PFSK-1 (cell line): ENCODE data around the gene HACD2.

Experiments
- FOXP2 ChIP-seq: optimal IDR thresholded peaks from 2 replicates; pipeline ENCODE3; 2011; ENCODE audit warnings: borderline replicate concordance, control low read depth, inconsistent platforms; ENCODE audit not compliant: insufficient read depth; ENCODE audit errors: extremely low read length, extremely low read depth
- POLR2AphosphoS5 ChIP-seq: IDR thresholded peaks from 2 replicates; pipeline ENCODE4 v1.6.1; 2012; ENCODE audit warnings: low read depth, mild to moderate bottlenecking, control low read depth, low read length, moderate library complexity
- REST ChIP-seq, 2 experiments: IDR thresholded peaks; 2 replicates each; pipeline versions ENCODE4 v1.6.1 to v1.8.0; 2011 to 2012; ENCODE audit warnings: low read depth in 2 of 2, low read length in 2 of 2, control low read depth in 1 of 2, inconsistent platforms in 1 of 2, mild to moderate bottlenecking in 1 of 2, moderate library complexity in 1 of 2; ENCODE audit not compliant: insufficient read depth in 1 of 2
- SIN3A ChIP-seq: IDR thresholded peaks from 2 replicates; pipeline ENCODE4 v1.6.1; 2012; ENCODE audit warnings: mild to moderate bottlenecking, low read length, moderate library complexity, borderline replicate concordance; ENCODE audit not compliant: insufficient read depth
- TAF1 ChIP-seq: IDR thresholded peaks from 2 replicates; pipeline ENCODE4 v1.6.1; 2012; ENCODE audit warnings: low read length, control low read depth, borderline replicate concordance; ENCODE audit not compliant: insufficient read depth

GRCh38 chr3:123471106-123471505, 113.7 kb downstream of the HACD2 start:
- TF ChIP-seq TAF1 (no peak), POLR2AphosphoS5 (no peak), REST (IDR thresholded peaks at IDR 0.05; ENCODE audit: insufficient read depth in 1 of 2, low read depth in 2 of 2, low read length in 2 of 2) (no peak), FOXP2 (no peak), SIN3A (no peak)
